GM10847 (cell line): ENCODE results near the gene CIITA.

ENCODE experiments used
- POLR2A ChIP-seq: IDR thresholded peaks from 2 replicates; pipeline ENCODE4 v1.6.1; 2011; ENCODE audit not compliant: insufficient read length; ENCODE audit errors: extremely low read depth

The CIITA gene

GRCh38 chr16:10934325-10935107, 57.5 kb downstream of the CIITA start:
- no peak for TF ChIP-seq POLR2A

- no peak for TF ChIP-seq POLR2A
Measured at GRCh38 chr16:10935226-10935915, 58.4 kb downstream of the CIITA start.

GRCh38 chr16:10936272-10936984, 59.4 kb downstream of the CIITA start:
- no peak for TF ChIP-seq POLR2A

- no peak for TF ChIP-seq POLR2A
Measured at GRCh38 chr16:10937068-10937859, 60.3 kb downstream of the CIITA start.

- TF ChIP-seq POLR2A: no peak
Measured at GRCh38 chr16:10938321-10938720, 61.3 kb downstream of the CIITA start.

- no peak for TF ChIP-seq POLR2A
Measured at GRCh38 chr16:10938796-10939648, 62.0 kb downstream of the CIITA start.

GRCh38 chr16:10939649-10940234, 62.7 kb downstream of the CIITA start:
- TF ChIP-seq POLR2A: no peak

GRCh38 chr16:10940501-10941079, 63.6 kb downstream of the CIITA start:
- TF ChIP-seq POLR2A: no peak

GRCh38 chr16:10941127-10941933, 64.3 kb downstream of the CIITA start:
- no peak for TF ChIP-seq POLR2A

GRCh38 chr16:10942352-10943063, 65.5 kb downstream of the CIITA start, which contains the start of gene DEXI:
DEXI (minus strand) TSS chr16:10942468; CDS start chr16:10942005, 463 bp downstream.
- TF ChIP-seq POLR2A: peak; percentile 53

GRCh38 chr16:10943064-10943353, 66.0 kb downstream of the CIITA start:
- no peak for TF ChIP-seq POLR2A
